Hepatocyte (in vitro differentiated cells): ENCODE results near the gene CNPY4. TPM values are rescaled to one million over a fixed set of nuclear protein-coding genes. Genes with fewer than 3 reads are reported as not detected.

Experiments used
- DNase-seq: peaks from one replicate; pipeline ENCODE4 v3.0.0-alpha.2; 2016; ENCODE audit warnings: low spot score
- H2AFZ ChIP-seq: fragments of 200-600 bp; sonication (generic); 2 replicates; pipeline ENCODE4 v1.6.0; 2016; ENCODE audit warnings: antibody characterized with exemption, mild to moderate bottlenecking
- H3K27ac ChIP-seq: fragments of 200-600 bp; sonication (generic); 2 replicates; pipeline ENCODE4 v1.5.1; 2016; ENCODE audit warnings: mild to moderate bottlenecking
- H3K27me3 ChIP-seq: fragments of 200-600 bp; sonication (generic); 2 replicates; pipeline ENCODE4 v1.6.1; 2016
- H3K36me3 ChIP-seq: fragments of 200-600 bp; sonication (generic); replicated peaks from 2 replicates; pipeline ENCODE4 v1.5.1; 2016; ENCODE audit warnings: low read depth; ENCODE audit not compliant: insufficient read depth
- H3K4me1 ChIP-seq: fragments of 200-600 bp; sonication (generic); 2 replicates; pipeline ENCODE4 v1.5.1; 2016; ENCODE audit warnings: mild to moderate bottlenecking, moderate library complexity; ENCODE audit not compliant: insufficient read depth
- H3K4me2 ChIP-seq: fragments of 200-600 bp; sonication (generic); 2 replicates; pipeline ENCODE4 v1.6.0; 2016
- H3K4me3 ChIP-seq: fragments of 200-600 bp; sonication (generic); 2 replicates; pipeline ENCODE4 v1.5.1; 2016; ENCODE audit warnings: mild to moderate bottlenecking
- H3K79me2 ChIP-seq: fragments of 200-600 bp; sonication (generic); 2 replicates; pipeline ENCODE4 v1.6.0; 2017; ENCODE audit warnings: mild to moderate bottlenecking
- H3K9me2 ChIP-seq: fragments of 200-600 bp; sonication (generic); replicated peaks from 2 replicates; pipeline ENCODE4 v1.6.0; 2017; ENCODE audit warnings: mild to moderate bottlenecking; ENCODE audit not compliant: insufficient read depth
- H3K9me3 ChIP-seq: fragments of 200-600 bp; sonication (generic); 2 replicates; pipeline ENCODE4 v1.5.1; 2016; ENCODE audit warnings: low read depth, mild to moderate bottlenecking
- H4K20me1 ChIP-seq: fragments of 200-600 bp; sonication (generic); 2 replicates; pipeline ENCODE4 v1.6.0; 2016; ENCODE audit warnings: mild to moderate bottlenecking; ENCODE audit not compliant: insufficient read depth, poor library complexity, severe bottlenecking
- EZH2 ChIP-seq: fragments of 200-600 bp; sonication (generic); IDR thresholded peaks from 2 replicates; pipeline ENCODE4 v1.6.1; 2016; ENCODE audit warnings: antibody characterized with exemption, mild to moderate bottlenecking, borderline replicate concordance
- EZH2phosphoT487 ChIP-seq: fragments of 200-600 bp; sonication (generic); IDR thresholded peaks from one replicate; pipeline ENCODE4 v1.6.1; 2018; ENCODE audit warnings: antibody characterized with exemption, mild to moderate bottlenecking, low read depth, moderate library complexity; ENCODE audit not compliant: unreplicated experiment, severe bottlenecking
- WGBS: methylation state at CpG from one replicate; pipeline ENCODE4 v1.1.6; 2016; ENCODE audit warnings: low lambda C conversion rate; ENCODE audit errors: missing lambda C conversion rate; 5-methylcytosine and 5-hydroxymethylcytosine counted together
- polyA plus RNA-seq: library from polyadenylated mRNA; unstranded; fragments of >200 nt; fragmentation: Nextera tagmentation; extraction: Ambion mirVana; gene quantifications from 2 replicates; pipeline ENCODE4 v1.2.1, GENCODE V29; 2016
- total RNA-seq: library from RNA; depleted of rRNA; stranded (reverse); fragments of >200 nt; gene quantifications from 2 replicates; pipeline ENCODE4 v1.2.3, GENCODE V29; 2014
- TF ChIP-seq, protein P1 (sequence below): fragments of 200-600 bp; sonication (generic); IDR thresholded peaks from 2 replicates; pipeline ENCODE4 v1.5.1; 2016; ENCODE audit warnings: antibody characterized with exemption, mild to moderate bottlenecking; ENCODE audit not compliant: poor library complexity

Gene CNPY4
- total and polyA plus RNA-seq, 2 experiments from 2014 or later: 27.4 to 28.1 TPM

DNA sequence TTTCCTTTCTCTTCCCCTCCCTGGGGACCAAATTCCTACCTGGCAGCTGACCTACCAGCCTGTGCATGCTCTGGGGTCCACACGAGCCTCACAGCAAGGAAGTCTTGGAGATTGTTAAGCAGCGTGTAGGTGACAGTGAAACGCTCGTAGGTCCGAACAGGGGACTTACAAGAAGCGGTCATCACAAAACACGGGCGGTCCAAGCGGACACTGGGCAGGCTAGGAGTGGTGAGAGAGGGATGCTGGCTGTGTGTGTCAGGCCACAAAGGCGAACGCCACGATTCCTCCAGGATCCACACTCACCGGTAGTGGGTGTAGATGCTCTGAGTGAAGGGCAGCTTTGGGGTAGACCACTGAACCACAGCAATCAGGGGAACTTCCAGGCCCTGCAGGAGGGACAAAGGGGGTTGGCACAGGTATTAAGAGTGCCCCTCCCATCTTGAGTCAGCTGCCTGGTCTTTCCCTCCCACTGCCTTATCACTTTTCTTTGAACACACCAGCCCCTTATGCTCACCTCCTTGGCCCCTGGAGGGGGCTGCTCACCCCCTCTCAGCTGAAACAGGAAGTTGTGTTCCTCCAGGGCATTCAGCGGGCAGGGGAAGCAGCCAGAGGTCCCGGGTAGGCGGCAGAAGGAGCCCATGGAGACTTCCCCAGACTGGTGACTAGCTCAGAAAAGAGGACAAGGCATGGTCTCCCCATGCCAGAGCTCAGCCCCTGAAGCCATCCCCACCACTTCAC, 37.1 kb downstream of the CNPY4 start:
- no peak overlapping the region for H2AFZ ChIP-seq
- 85% methylated on average over 16 of the region's 16 CpGs for WGBS
- H3K27ac ChIP-seq: peak overlapping the region; percentile 82
- TF ChIP-seq, protein P1, sequence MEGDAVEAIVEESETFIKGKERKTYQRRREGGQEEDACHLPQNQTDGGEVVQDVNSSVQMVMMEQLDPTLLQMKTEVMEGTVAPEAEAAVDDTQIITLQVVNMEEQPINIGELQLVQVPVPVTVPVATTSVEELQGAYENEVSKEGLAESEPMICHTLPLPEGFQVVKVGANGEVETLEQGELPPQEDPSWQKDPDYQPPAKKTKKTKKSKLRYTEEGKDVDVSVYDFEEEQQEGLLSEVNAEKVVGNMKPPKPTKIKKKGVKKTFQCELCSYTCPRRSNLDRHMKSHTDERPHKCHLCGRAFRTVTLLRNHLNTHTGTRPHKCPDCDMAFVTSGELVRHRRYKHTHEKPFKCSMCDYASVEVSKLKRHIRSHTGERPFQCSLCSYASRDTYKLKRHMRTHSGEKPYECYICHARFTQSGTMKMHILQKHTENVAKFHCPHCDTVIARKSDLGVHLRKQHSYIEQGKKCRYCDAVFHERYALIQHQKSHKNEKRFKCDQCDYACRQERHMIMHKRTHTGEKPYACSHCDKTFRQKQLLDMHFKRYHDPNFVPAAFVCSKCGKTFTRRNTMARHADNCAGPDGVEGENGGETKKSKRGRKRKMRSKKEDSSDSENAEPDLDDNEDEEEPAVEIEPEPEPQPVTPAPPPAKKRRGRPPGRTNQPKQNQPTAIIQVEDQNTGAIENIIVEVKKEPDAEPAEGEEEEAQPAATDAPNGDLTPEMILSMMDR: no peak
- TF ChIP-seq EZH2: no peak
- no peak for TF ChIP-seq EZH2phosphoT487
- no peaks in the 10 kb centered on the region for H3K9me2 ChIP-seq
- no peaks in the 10 kb centered on the region for H3K9me3 ChIP-seq
- no peaks in the 10 kb centered on the region for H3K27me3 ChIP-seq
- peaks cover 23% of the 10 kb centered on the region for H3K79me2 ChIP-seq
- no peaks in the 10 kb centered on the region for H4K20me1 ChIP-seq
- no peak overlapping the region for H3K4me3 ChIP-seq
- H3K36me3 ChIP-seq: no peaks in the 10 kb centered on the region
- peak overlapping the region; percentile 100 for H3K4me2 ChIP-seq
- no peak for DNase-seq
- peaks cover 15% of the 10 kb centered on the region for H3K4me1 ChIP-seq

DNA sequence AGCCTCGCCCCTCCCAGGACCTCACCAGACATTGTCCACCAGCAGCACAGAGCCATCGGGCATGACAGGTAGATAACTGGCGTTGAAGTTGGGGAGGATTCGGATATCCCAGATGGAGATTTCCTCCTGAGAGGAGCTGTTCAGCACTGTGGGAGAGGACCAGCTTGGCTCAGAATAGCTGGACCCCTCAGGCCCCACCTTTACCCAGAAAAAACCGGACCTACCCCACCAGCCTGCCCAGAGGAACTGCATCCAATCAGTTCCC, 37.6 kb downstream of the CNPY4 start:
- Histone ChIP-seq H2AFZ (no peak overlapping the region), H3K9me2 (no peaks in the 10 kb centered on the region), H3K4me1 (peaks cover 15% of the 10 kb centered on the region), H4K20me1 (no peaks in the 10 kb centered on the region), H3K79me2 (peaks cover 19% of the 10 kb centered on the region), H3K4me3 (no peak overlapping the region), H3K36me3 (no peaks in the 10 kb centered on the region), H3K9me3 (no peaks in the 10 kb centered on the region), H3K27ac (peak overlapping the region; percentile 82), H3K4me2 (peak overlapping the region; percentile 100), H3K27me3 (no peaks in the 10 kb centered on the region)
- WGBS: 60% methylated on average over 5 of the region's 5 CpGs
- DNase-seq: no peak
- TF ChIP-seq EZH2 (no peak), EZH2phosphoT487 (no peak)
- TF ChIP-seq, protein P1: no peak

DNA sequence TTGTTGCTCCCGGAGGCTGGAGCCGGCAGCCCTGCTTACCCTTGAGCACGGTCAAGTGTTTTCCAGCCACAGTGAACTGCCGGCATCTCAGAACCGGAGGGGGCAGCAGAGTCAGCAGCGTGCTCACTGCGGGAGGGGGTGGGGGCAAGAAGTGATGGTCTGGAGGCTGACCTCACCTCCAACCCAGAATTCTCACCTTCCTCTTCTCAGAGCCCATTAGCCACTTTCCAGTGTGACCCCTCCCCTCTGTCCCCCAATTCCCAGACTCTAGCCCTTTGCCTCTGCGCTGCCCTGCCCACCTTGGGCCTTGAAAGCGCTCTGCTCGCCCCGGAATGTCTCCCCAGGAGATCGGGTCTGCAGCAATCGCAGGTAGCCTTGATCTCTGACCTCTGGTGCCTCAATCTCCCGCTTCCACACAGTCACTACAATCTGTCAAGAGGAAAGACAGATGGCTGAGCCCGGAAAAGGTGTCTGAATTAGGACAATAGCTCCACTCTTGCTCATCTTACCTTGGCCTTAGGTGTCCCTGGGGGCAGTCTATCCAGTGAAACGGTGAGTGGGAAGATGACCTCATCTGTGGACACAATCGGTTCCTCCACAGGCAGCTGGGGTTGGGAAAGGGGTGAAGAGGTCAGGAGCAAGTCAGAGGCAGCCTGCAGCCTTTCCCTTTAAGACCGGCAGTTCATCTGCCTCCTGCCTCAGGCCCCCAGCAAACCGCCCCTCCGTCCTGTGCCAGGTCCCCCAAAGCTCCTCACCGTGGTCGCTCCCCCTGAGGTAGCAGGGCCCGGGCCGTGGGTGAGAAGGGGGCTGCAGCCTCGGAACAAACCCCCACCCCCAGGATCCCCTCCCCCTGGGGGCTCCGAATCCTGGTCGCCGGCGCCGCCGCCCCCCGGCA, 38.1 kb downstream of the CNPY4 start:
- TF ChIP-seq, protein P1: peak; percentile 19
- no peak for TF ChIP-seq EZH2
- Histone ChIP-seq H3K4me2 (peak overlapping the region; percentile 100), H3K4me3 (peak overlapping the region; percentile 96), H3K4me1 (peaks cover 15% of the 10 kb centered on the region), H4K20me1 (no peaks in the 10 kb centered on the region), H2AFZ (peak overlapping the region; percentile 55), H3K27me3 (no peaks in the 10 kb centered on the region), H3K27ac (peak overlapping the region; percentile 82), H3K9me2 (no peaks in the 10 kb centered on the region), H3K36me3 (no peaks in the 10 kb centered on the region), H3K9me3 (no peaks in the 10 kb centered on the region), H3K79me2 (peaks cover 13% of the 10 kb centered on the region)
- 15% methylated on average over 28 of the region's 32 CpGs for WGBS
- DNase-seq: peak; percentile 72
